ENCODE data around the gene ZNF831.

ZNF831 gene

GRCh38 chr20:59157064-59157463, 6.6 kb upstream of the ZNF831 start:
- no peaks in the 10 kb centered on the region for H3K4me1 ChIP-seq (ENCODE audit: control insufficient read depth in 2 of 2, insufficient read depth in 2 of 2, low read length in 2 of 2)
- no peak overlapping the region for H3K9ac ChIP-seq (ENCODE audit: low read depth in 1 of 2, low read length in 2 of 2)
- no peaks in the 10 kb centered on the region for H3K36me3 ChIP-seq (ENCODE audit: control insufficient read depth in 2 of 2, insufficient read depth in 2 of 2, low read length in 2 of 2)
- peak overlapping the region in 1 of 2 donors; percentile 7 for H3K27ac ChIP-seq (ENCODE audit: low read depth in 2 of 2, low read length in 2 of 2)
- peaks cover 0 to 2% of the 10 kb centered on the region in 2 donors for H3K27me3 ChIP-seq (ENCODE audit: control insufficient read depth in 2 of 2, insufficient read depth in 2 of 2, low read length in 2 of 2)
- no peak overlapping the region for H3K4me3 ChIP-seq (ENCODE audit: low read length in 2 of 2)
- H3K9me3 ChIP-seq (ENCODE audit: control insufficient read depth in 2 of 2, low read length in 2 of 2): no peaks in the 10 kb centered on the region

GRCh38 chr20:59157531-59157930, 6.1 kb upstream of the ZNF831 start:
- H3K27ac ChIP-seq (ENCODE audit: low read depth in 2 of 2, low read length in 2 of 2): peak overlapping the region in 1 of 2 donors; percentile 7
- no peaks in the 10 kb centered on the region for H3K4me1 ChIP-seq (ENCODE audit: control insufficient read depth in 2 of 2, insufficient read depth in 2 of 2, low read length in 2 of 2)
- no peaks in the 10 kb centered on the region for H3K9me3 ChIP-seq (ENCODE audit: control insufficient read depth in 2 of 2, low read length in 2 of 2)
- no peak overlapping the region for H3K4me3 ChIP-seq (ENCODE audit: low read length in 2 of 2)
- H3K36me3 ChIP-seq (ENCODE audit: control insufficient read depth in 2 of 2, insufficient read depth in 2 of 2, low read length in 2 of 2): no peaks in the 10 kb centered on the region
- no peak overlapping the region for H3K9ac ChIP-seq (ENCODE audit: low read depth in 1 of 2, low read length in 2 of 2)
- peaks cover 0 to 2% of the 10 kb centered on the region in 2 donors for H3K27me3 ChIP-seq (ENCODE audit: control insufficient read depth in 2 of 2, insufficient read depth in 2 of 2, low read length in 2 of 2)

GRCh38 chr20:59157961-59158541, 5.6 kb upstream of the ZNF831 start:
- no peaks in the 10 kb centered on the region for H3K9me3 ChIP-seq (ENCODE audit: control insufficient read depth in 2 of 2, low read length in 2 of 2)
- H3K36me3 ChIP-seq (ENCODE audit: control insufficient read depth in 2 of 2, insufficient read depth in 2 of 2, low read length in 2 of 2): no peaks in the 10 kb centered on the region
- no peak overlapping the region for H3K9ac ChIP-seq (ENCODE audit: low read depth in 1 of 2, low read length in 2 of 2)
- peak overlapping the region in 1 of 2 donors; percentile 7 for H3K27ac ChIP-seq (ENCODE audit: low read depth in 2 of 2, low read length in 2 of 2)
- no peaks in the 10 kb centered on the region for H3K4me1 ChIP-seq (ENCODE audit: control insufficient read depth in 2 of 2, insufficient read depth in 2 of 2, low read length in 2 of 2)
- peaks cover 0 to 2% of the 10 kb centered on the region in 2 donors for H3K27me3 ChIP-seq (ENCODE audit: control insufficient read depth in 2 of 2, insufficient read depth in 2 of 2, low read length in 2 of 2)
- H3K4me3 ChIP-seq (ENCODE audit: low read length in 2 of 2): no peak overlapping the region

GRCh38 chr20:59158673-59159072, 4.9 kb upstream of the ZNF831 start:
- Histone ChIP-seq H3K36me3 (ENCODE audit: control insufficient read depth in 2 of 2, insufficient read depth in 2 of 2, low read length in 2 of 2) (no peaks in the 10 kb centered on the region), H3K4me1 (ENCODE audit: control insufficient read depth in 2 of 2, insufficient read depth in 2 of 2, low read length in 2 of 2) (no peaks in the 10 kb centered on the region), H3K27me3 (ENCODE audit: control insufficient read depth in 2 of 2, insufficient read depth in 2 of 2, low read length in 2 of 2) (peaks cover 0 to 2% of the 10 kb centered on the region in 2 donors), H3K27ac (ENCODE audit: low read depth in 2 of 2, low read length in 2 of 2) (no peak overlapping the region), H3K9me3 (ENCODE audit: control insufficient read depth in 2 of 2, low read length in 2 of 2) (no peaks in the 10 kb centered on the region), H3K9ac (ENCODE audit: low read depth in 1 of 2, low read length in 2 of 2) (no peak overlapping the region), H3K4me3 (ENCODE audit: low read length in 2 of 2) (no peak overlapping the region)

GRCh38 chr20:59159091-59159490, 4.5 kb upstream of the ZNF831 start:
- H3K4me1 ChIP-seq (ENCODE audit: control insufficient read depth in 2 of 2, insufficient read depth in 2 of 2, low read length in 2 of 2): no peaks in the 10 kb centered on the region
- peak overlapping the region in 1 of 2 donors; percentile 76 for H3K27ac ChIP-seq (ENCODE audit: low read depth in 2 of 2, low read length in 2 of 2)
- no peak overlapping the region for H3K9ac ChIP-seq (ENCODE audit: low read depth in 1 of 2, low read length in 2 of 2)
- no peaks in the 10 kb centered on the region for H3K36me3 ChIP-seq (ENCODE audit: control insufficient read depth in 2 of 2, insufficient read depth in 2 of 2, low read length in 2 of 2)
- no peaks in the 10 kb centered on the region for H3K9me3 ChIP-seq (ENCODE audit: control insufficient read depth in 2 of 2, low read length in 2 of 2)
- peaks cover 0 to 2% of the 10 kb centered on the region in 2 donors for H3K27me3 ChIP-seq (ENCODE audit: control insufficient read depth in 2 of 2, insufficient read depth in 2 of 2, low read length in 2 of 2)
- H3K4me3 ChIP-seq (ENCODE audit: low read length in 2 of 2): no peak overlapping the region

- H3K4me3 ChIP-seq (ENCODE audit: low read length in 2 of 2): peak overlapping the region in 1 of 2 donors; percentile 52
Observed at GRCh38 chr20:59159493-59160376, 3.9 kb upstream of the ZNF831 start.

GRCh38 chr20:59160389-59161115, 3.1 kb upstream of the ZNF831 start:
- Histone ChIP-seq H3K4me1 (ENCODE audit: control insufficient read depth in 2 of 2, insufficient read depth in 2 of 2, low read length in 2 of 2) (peaks cover 8 to 10% of the 10 kb centered on the region in 2 donors), H3K27ac (ENCODE audit: low read depth in 2 of 2, low read length in 2 of 2) (peak overlapping the region; percentile 24 to 76), H3K4me3 (ENCODE audit: low read length in 2 of 2) (peak overlapping the region in 1 of 2 donors; percentile 52), H3K27me3 (ENCODE audit: control insufficient read depth in 2 of 2, insufficient read depth in 2 of 2, low read length in 2 of 2) (peaks cover 0 to 2% of the 10 kb centered on the region in 2 donors), H3K9me3 (ENCODE audit: control insufficient read depth in 2 of 2, low read length in 2 of 2) (no peaks in the 10 kb centered on the region), H3K9ac (ENCODE audit: low read depth in 1 of 2, low read length in 2 of 2) (no peak overlapping the region), H3K36me3 (ENCODE audit: control insufficient read depth in 2 of 2, insufficient read depth in 2 of 2, low read length in 2 of 2) (no peaks in the 10 kb centered on the region)

More at GRCh38 chr20:59159493-59160376, 3.9 kb upstream of the ZNF831 start:
- Histone ChIP-seq H3K4me1 (ENCODE audit: control insufficient read depth in 2 of 2, insufficient read depth in 2 of 2, low read length in 2 of 2) (peaks cover under 1 to 2% of the 10 kb centered on the region in 2 donors), H3K9ac (ENCODE audit: low read depth in 1 of 2, low read length in 2 of 2) (peak overlapping the region in 1 of 2 donors; percentile 41), H3K27me3 (ENCODE audit: control insufficient read depth in 2 of 2, insufficient read depth in 2 of 2, low read length in 2 of 2) (peaks cover 0 to 2% of the 10 kb centered on the region in 2 donors), H3K9me3 (ENCODE audit: control insufficient read depth in 2 of 2, low read length in 2 of 2) (no peaks in the 10 kb centered on the region), H3K36me3 (ENCODE audit: control insufficient read depth in 2 of 2, insufficient read depth in 2 of 2, low read length in 2 of 2) (no peaks in the 10 kb centered on the region), H3K27ac (ENCODE audit: low read depth in 2 of 2, low read length in 2 of 2) (peak overlapping the region; percentile 24 to 76)

- no peak overlapping the region for H3K27ac ChIP-seq (ENCODE audit: low read depth in 2 of 2, low read length in 2 of 2)
- no peaks in the 10 kb centered on the region for H3K9me3 ChIP-seq (ENCODE audit: control insufficient read depth in 2 of 2, low read length in 2 of 2)
- H3K36me3 ChIP-seq (ENCODE audit: control insufficient read depth in 2 of 2, insufficient read depth in 2 of 2, low read length in 2 of 2): no peaks in the 10 kb centered on the region
- H3K4me3 ChIP-seq (ENCODE audit: low read length in 2 of 2): no peak overlapping the region
- no peak overlapping the region for H3K9ac ChIP-seq (ENCODE audit: low read depth in 1 of 2, low read length in 2 of 2)
- peaks cover 0 to 2% of the 10 kb centered on the region in 2 donors for H3K27me3 ChIP-seq (ENCODE audit: control insufficient read depth in 2 of 2, insufficient read depth in 2 of 2, low read length in 2 of 2)
- peaks cover 13 to 14% of the 10 kb centered on the region in 2 donors for H3K4me1 ChIP-seq (ENCODE audit: control insufficient read depth in 2 of 2, insufficient read depth in 2 of 2, low read length in 2 of 2)
Observed at GRCh38 chr20:59161721-59162120, 1.9 kb upstream of the ZNF831 start.

GRCh38 chr20:59164686-59165391, 1.2 kb downstream of the ZNF831 start:
- Histone ChIP-seq H3K36me3 (ENCODE audit: control insufficient read depth in 2 of 2, insufficient read depth in 2 of 2, low read length in 2 of 2) (no peaks in the 10 kb centered on the region), H3K4me3 (ENCODE audit: low read length in 2 of 2) (peak overlapping the region; percentile 49 to 53), H3K27ac (ENCODE audit: low read depth in 2 of 2, low read length in 2 of 2) (peak overlapping the region; percentile 64 to 79), H3K27me3 (ENCODE audit: control insufficient read depth in 2 of 2, insufficient read depth in 2 of 2, low read length in 2 of 2) (no peaks in the 10 kb centered on the region), H3K4me1 (ENCODE audit: control insufficient read depth in 2 of 2, insufficient read depth in 2 of 2, low read length in 2 of 2) (peaks cover 13 to 14% of the 10 kb centered on the region in 2 donors), H3K9ac (ENCODE audit: low read depth in 1 of 2, low read length in 2 of 2) (peak overlapping the region in 1 of 2 donors; percentile 28), H3K9me3 (ENCODE audit: control insufficient read depth in 2 of 2, low read length in 2 of 2) (no peaks in the 10 kb centered on the region)

All from mucosa of rectum (tissue), 2 donors.